NB4 (cell line): Measurements from ENCODE around the gene ATM.

Experiments
- DNase-seq: peaks from one replicate; pipeline ENCODE4 v3.0.0; 2010; ENCODE audit warnings: low read depth
- H3K4me3 ChIP-seq: one replicate; pipeline ENCODE4 v1.5.1; 2011; ENCODE audit warnings: mild to moderate bottlenecking, low read depth, low read length, moderate library complexity
- MAX ChIP-seq: IDR thresholded peaks from 2 replicates; pipeline ENCODE4 v1.6.1; 2011; ENCODE audit warnings: low read depth, low read length
- MYC ChIP-seq: IDR thresholded peaks from 2 replicates; pipeline ENCODE4 v1.6.1; 2011; ENCODE audit warnings: low read depth, low read length
- POLR2A ChIP-seq: IDR thresholded peaks from 2 replicates; pipeline ENCODE4 v1.6.1; 2011; ENCODE audit warnings: mild to moderate bottlenecking; ENCODE audit not compliant: insufficient read length; ENCODE audit errors: extremely low read depth
- TF ChIP-seq, protein P1 (sequence below): IDR thresholded peaks from one replicate; pipeline ENCODE4 v1.5.1; 2012; ENCODE audit warnings: low read depth, low read length

ATM gene

GRCh38 chr11:108341654-108342053 is 118.8 kb downstream of the ATM start:
- no peak for TF ChIP-seq MAX
- TF ChIP-seq, protein P1, sequence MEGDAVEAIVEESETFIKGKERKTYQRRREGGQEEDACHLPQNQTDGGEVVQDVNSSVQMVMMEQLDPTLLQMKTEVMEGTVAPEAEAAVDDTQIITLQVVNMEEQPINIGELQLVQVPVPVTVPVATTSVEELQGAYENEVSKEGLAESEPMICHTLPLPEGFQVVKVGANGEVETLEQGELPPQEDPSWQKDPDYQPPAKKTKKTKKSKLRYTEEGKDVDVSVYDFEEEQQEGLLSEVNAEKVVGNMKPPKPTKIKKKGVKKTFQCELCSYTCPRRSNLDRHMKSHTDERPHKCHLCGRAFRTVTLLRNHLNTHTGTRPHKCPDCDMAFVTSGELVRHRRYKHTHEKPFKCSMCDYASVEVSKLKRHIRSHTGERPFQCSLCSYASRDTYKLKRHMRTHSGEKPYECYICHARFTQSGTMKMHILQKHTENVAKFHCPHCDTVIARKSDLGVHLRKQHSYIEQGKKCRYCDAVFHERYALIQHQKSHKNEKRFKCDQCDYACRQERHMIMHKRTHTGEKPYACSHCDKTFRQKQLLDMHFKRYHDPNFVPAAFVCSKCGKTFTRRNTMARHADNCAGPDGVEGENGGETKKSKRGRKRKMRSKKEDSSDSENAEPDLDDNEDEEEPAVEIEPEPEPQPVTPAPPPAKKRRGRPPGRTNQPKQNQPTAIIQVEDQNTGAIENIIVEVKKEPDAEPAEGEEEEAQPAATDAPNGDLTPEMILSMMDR, result no peak
- TF ChIP-seq MYC, result no peak
- TF ChIP-seq POLR2A, result no peak
- no peak overlapping the region for H3K4me3 ChIP-seq
- DNase-seq, result no peak

DNA sequence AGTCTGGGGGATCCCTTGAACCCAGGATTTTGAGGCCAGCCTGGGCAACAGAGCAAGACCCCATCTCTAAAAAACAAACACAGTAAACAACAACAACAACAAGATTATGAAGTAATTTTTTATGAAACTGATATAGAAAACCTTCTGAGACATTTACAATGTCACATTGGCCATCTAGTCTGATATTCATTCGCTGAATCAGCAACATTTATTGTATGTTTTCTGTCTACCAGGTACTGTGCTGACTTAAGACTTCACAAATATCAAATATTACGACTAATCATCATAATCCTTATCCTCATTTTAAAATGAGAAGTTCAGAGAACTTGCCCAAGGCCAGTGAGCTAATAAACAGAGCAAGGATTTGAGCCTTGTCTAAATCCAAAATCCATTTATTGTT is 120.8 kb downstream of the ATM start:
- TF ChIP-seq MYC (no peak), MAX (no peak)
- no peak for DNase-seq
- H3K4me3 ChIP-seq, result no peak overlapping the region

DNA sequence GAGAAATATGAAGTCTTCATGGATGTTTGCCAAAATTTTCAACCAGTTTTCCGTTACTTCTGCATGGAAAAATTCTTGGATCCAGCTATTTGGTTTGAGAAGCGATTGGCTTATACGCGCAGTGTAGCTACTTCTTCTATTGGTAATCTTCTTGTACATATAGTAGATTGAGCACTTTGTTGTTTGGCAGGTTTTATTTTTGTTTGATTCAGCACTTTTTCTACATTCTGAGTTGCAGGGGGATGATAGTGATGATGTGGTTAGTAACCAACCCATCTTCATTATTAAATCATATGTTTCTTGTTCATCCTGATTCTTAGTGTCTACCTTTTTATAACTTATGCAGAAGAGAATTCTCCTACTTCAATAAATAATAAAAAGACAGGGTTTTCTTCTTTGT is 122.9 kb downstream of the ATM start:
- H3K4me3 ChIP-seq, result no peak overlapping the region
- DNase-seq, result no peak
- TF ChIP-seq MAX, result no peak
- TF ChIP-seq POLR2A, result no peak
- TF ChIP-seq, protein P1, result no peak
- TF ChIP-seq MYC, result no peak

DNA sequence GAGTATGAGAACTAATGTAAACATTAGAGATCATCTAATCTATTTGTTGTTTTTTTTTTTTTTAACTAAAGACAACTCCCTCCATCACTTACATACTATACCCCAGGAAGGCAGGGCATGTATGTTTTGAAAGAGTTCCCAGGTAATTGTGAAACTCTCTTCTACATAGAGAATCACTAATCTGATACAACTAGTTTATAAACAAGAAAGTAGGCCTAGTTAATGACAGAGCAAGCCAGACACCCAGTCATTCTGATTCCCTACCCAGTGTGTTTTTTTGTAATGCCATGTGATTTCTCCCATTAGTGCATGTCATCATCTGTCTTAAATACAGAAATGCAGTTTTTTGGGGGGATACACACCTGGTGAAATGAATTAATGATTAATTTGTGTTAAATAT is 123.6 kb downstream of the ATM start:
- no peak overlapping the region for H3K4me3 ChIP-seq
- TF ChIP-seq MYC (no peak), POLR2A (no peak), MAX (no peak)
- TF ChIP-seq, protein P1, result no peak
- DNase-seq, result no peak

- DNase-seq, result peak; percentile 8
- no peak overlapping the region for H3K4me3 ChIP-seq
- TF ChIP-seq, protein P1, result no peak
- TF ChIP-seq MYC (no peak), MAX (no peak), POLR2A (no peak)
Measured at GRCh38 chr11:108351468-108351867, 128.6 kb downstream of the ATM start.

- TF ChIP-seq MAX (no peak), MYC (no peak), POLR2A (no peak)
- TF ChIP-seq, protein P1, result no peak
- no peak overlapping the region for H3K4me3 ChIP-seq
- DNase-seq, result no peak
Measured at GRCh38 chr11:108364159-108364558, 141.3 kb downstream of the ATM start.
